ENCODE results near the gene DLG2. TPM values are rescaled to one million over a fixed set of nuclear protein-coding genes. Genes with fewer than 3 reads are reported as not detected.

DLG2 gene
- total and polyA plus RNA-seq, 2 of the 4 experiments (the other 2 are of a cell fraction): 0.31 to 0.36 TPM

DNA sequence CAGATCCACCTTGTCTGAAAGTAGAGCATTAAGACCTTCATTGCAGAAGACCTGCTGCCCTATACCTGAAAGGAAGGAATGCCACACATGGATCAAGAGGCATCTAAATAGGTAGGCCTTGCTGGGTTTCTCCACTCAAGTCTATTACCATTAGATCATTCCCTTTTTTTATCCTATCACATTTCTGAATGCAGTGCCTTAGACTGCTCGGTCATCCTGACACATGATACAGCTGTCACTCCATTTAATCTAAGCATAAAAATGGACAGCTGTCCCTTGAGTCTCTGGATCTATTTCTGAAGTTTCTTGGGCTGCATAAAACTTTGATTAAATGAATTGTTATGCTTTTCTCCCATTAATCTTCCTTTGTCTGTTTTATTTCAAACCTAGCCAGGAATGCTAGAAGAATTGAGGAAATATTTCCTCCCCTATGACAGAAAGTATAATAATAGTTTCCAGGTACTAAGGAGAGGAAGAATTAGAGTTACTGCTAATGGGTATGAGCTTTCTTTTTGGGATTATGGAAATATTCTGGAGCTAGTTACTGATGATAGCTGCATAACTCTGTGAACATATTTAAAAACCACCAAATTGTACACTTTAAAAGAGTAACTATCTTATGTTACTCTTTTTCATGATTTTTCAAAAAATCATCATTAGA is 88.0 kb downstream of the DLG2 start:
- TF ChIP-seq RCOR1 (IDR thresholded peaks at IDR 0.05; ENCODE audit: insufficient replicate concordance, low read length) (no peak), BHLHE40 (IDR thresholded peaks at IDR 0.05; ENCODE audit: low read depth, low read length) (no peak)
- TF ChIP-seq, protein P1, sequence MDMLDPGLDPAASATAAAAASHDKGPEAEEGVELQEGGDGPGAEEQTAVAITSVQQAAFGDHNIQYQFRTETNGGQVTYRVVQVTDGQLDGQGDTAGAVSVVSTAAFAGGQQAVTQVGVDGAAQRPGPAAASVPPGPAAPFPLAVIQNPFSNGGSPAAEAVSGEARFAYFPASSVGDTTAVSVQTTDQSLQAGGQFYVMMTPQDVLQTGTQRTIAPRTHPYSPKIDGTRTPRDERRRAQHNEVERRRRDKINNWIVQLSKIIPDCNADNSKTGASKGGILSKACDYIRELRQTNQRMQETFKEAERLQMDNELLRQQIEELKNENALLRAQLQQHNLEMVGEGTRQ (IDR thresholded peaks at IDR 0.05; ENCODE audit: low read depth, low read length): no peak
- Histone ChIP-seq H3K79me1 (ENCODE audit: low read depth in 1 of 2, low read length in 2 of 2) (no peaks in the 10 kb centered on the region), H4K5ac (ENCODE audit: low read depth, low read length) (no peak overlapping the region), H3K4me3 (ENCODE audit: insufficient read depth, low read depth, low read length) (no peak overlapping the region), H3K4me2 (ENCODE audit: low read depth, low read length) (no peak overlapping the region), H2BK5ac (ENCODE audit: low read depth, low read length, poor library complexity, severe bottlenecking) (no peak overlapping the region), H3K9ac (ENCODE audit: low read depth, low read length) (no peak overlapping the region), H3K56ac (ENCODE audit: extremely low read depth, insufficient read depth, low read length) (no peak overlapping the region), H3K27ac (ENCODE audit: insufficient read depth, low read length) (no peak overlapping the region), H2AK9ac (replicated peaks; ENCODE audit: low read depth, low read length, poor library complexity) (no peak overlapping the region), H2AFZ (replicated peaks; ENCODE audit: low read length, poor library complexity) (no peak overlapping the region), H3K9me1 (ENCODE audit: insufficient read depth, low read length) (no peaks in the 10 kb centered on the region), H3K36me3 (ENCODE audit: control insufficient read depth, insufficient read depth, low read length) (no peaks in the 10 kb centered on the region), H4K91ac (ENCODE audit: insufficient read depth, low read depth, low read length) (no peak overlapping the region), H3K4me1 (ENCODE audit: control insufficient read depth, insufficient read depth, low read length) (no peaks in the 10 kb centered on the region), H3K4ac (ENCODE audit: low read depth, low read length) (no peak overlapping the region), H2BK20ac (ENCODE audit: low read depth, low read length) (no peak overlapping the region), H3K14ac (replicated peaks; ENCODE audit: low read depth, low read length) (no peak overlapping the region), H4K20me1 (ENCODE audit: insufficient read depth, low read length) (no peaks in the 10 kb centered on the region), H4K8ac (ENCODE audit: low read depth in 2 of 2, low read length in 2 of 2) (no peak overlapping the region), H3K18ac (ENCODE audit: low read depth, low read length) (no peak overlapping the region), H2BK15ac (ENCODE audit: low read depth, low read length) (no peak overlapping the region), H3K9me3 (ENCODE audit: control insufficient read depth, insufficient read depth, low read length) (no peaks in the 10 kb centered on the region), H2AK5ac (ENCODE audit: low read depth, low read length) (no peak overlapping the region), H3K27me3 (ENCODE audit: control insufficient read depth, insufficient read depth, low read length) (no peaks in the 10 kb centered on the region), H2BK120ac (ENCODE audit: low read depth, low read length) (no peak overlapping the region), H3K23ac (ENCODE audit: low read depth, low read length) (no peak overlapping the region)
- BruUV-seq (replicated peaks): no TSS peak
- POLR2A ChIA-PET (ENCODE audit: unreplicated experiment): no interaction called here
- dilution Hi-C loops (cut with HindIII; ENCODE audit: low sequenced_read_pairs, unreplicated experiment) (no loop called here), intact Hi-C loops (cut with micrococcal nuclease) (no loop called here), in situ Hi-C loops (cut with MboI; ENCODE audit: low sequenced_read_pairs) (no loop called here)
- no peak for ATAC-seq (ENCODE audit: low read depth)
- no peak for DNase-seq
- CTCF ChIA-PET: no interaction called here
- no CpG with 5 or more reads among the region's 1 CpG for WGBS, 2 experiments (ENCODE audit: extremely low coverage in 2 of 2, insufficient read length in 1 of 2)

Data from IMR-90 (cell line).